WTC11 (cell line): ENCODE measurements around the gene METTL9. TPM values are rescaled to one million over a fixed set of nuclear protein-coding genes. Genes with fewer than 3 reads are reported as not detected.
"Not testable (repeated sequence)": the region's sequence is repeated elsewhere in the genome, so short reads cannot be mapped to it uniquely, and the experiment has no call there.

ENCODE experiments used
- ATAC-seq: fragments of 200-7000 bp; cut with Tn5 transposase; 2 replicates; pipeline ENCODE4 v1.10.0; 2021; ENCODE audit warnings: mild to moderate bottlenecking, moderate library complexity
- CTCF ChIA-PET: fragments of 300-600 bp; sonication (Branson Sonifier 250); formaldehyde crosslinking; loops from one replicate; lab custom pipeline; 2021; ENCODE audit warnings: antibody characterized with exemption; lab: Charles Lee
- POLR2A ChIA-PET: fragments of 350-600 bp; sonication (Branson Sonifier 250); formaldehyde crosslinking; loops from one replicate; lab custom pipeline; 2021; ENCODE audit warnings: antibody characterized with exemption; lab: Charles Lee
- DNase-seq: peaks from one replicate; pipeline ENCODE4 v3.0.0; 2021; ENCODE audit warnings: low spot score
- H3K27ac Mint-ChIP-seq: 2 replicates; pipeline ENCODE4 v1.8.0; 2021; ENCODE audit warnings: mixed read lengths
- H3K27me3 Mint-ChIP-seq: 2 replicates; pipeline ENCODE4 v1.8.0; 2021; ENCODE audit warnings: low read depth, mild to moderate bottlenecking, moderate library complexity, mixed read lengths
- H3K36me3 Mint-ChIP-seq: 2 replicates; pipeline ENCODE4 v1.8.0; 2021; ENCODE audit warnings: mixed read lengths
- H3K4me1 Mint-ChIP-seq: 2 replicates; pipeline ENCODE4 v1.8.0; 2022; ENCODE audit warnings: mixed read lengths
- H3K4me3 Mint-ChIP-seq: 2 replicates; pipeline ENCODE4 v1.8.0; 2021; ENCODE audit warnings: mild to moderate bottlenecking, moderate library complexity, mixed read lengths
- H3K9me3 Mint-ChIP-seq: 2 replicates; pipeline ENCODE4 v1.8.0; 2021; ENCODE audit warnings: mixed read lengths
- CBFB ChIP-seq: sonication (generic); formaldehyde crosslinking; IDR thresholded peaks from 2 replicates; pipeline ENCODE4 v1.8.1; 2022; ENCODE audit warnings: mild to moderate bottlenecking, low read depth, missing genetic modification reagents
- CREB1 ChIP-seq: sonication (generic); formaldehyde crosslinking; IDR thresholded peaks from 2 replicates; pipeline ENCODE4 v1.8.0; 2023; ENCODE audit warnings: mild to moderate bottlenecking, missing genetic modification reagents
- CTCF ChIP-seq: fragments of 200-600 bp; IDR thresholded peaks from 2 replicates; pipeline ENCODE4 v1.8.0; 2022; ENCODE audit warnings: antibody characterized with exemption
- ETV6 ChIP-seq: sonication (generic); formaldehyde crosslinking; IDR thresholded peaks from 2 replicates; pipeline ENCODE4 v1.8.1; 2022; ENCODE audit warnings: mild to moderate bottlenecking, missing genetic modification reagents
- FOXP1 ChIP-seq: sonication (generic); formaldehyde crosslinking; IDR thresholded peaks from 2 replicates; pipeline ENCODE4 v1.8.0; 2022; ENCODE audit warnings: missing genetic modification reagents, mild to moderate bottlenecking, moderate library complexity, borderline replicate concordance
- KAT7 ChIP-seq: sonication (generic); formaldehyde crosslinking; IDR thresholded peaks from 2 replicates; pipeline ENCODE4 v1.8.1; 2023; ENCODE audit warnings: missing genetic modification reagents, mild to moderate bottlenecking, borderline replicate concordance
- NR3C1 ChIP-seq: sonication (generic); formaldehyde crosslinking; conservative IDR thresholded peaks from 2 replicates; pipeline ENCODE4 v1.8.1; 2023; ENCODE audit warnings: low read depth, mild to moderate bottlenecking, missing genetic modification reagents
- SOX15 ChIP-seq: fragments of 250-450 bp; sonication (Bioruptor Pico); IDR thresholded peaks from 2 replicates; pipeline ENCODE4 v1.9.0; 2021; ENCODE audit warnings: mild to moderate bottlenecking
- TEAD1 ChIP-seq: sonication (generic); formaldehyde crosslinking; IDR thresholded peaks from 2 replicates; pipeline ENCODE4 v1.8.0; 2022; ENCODE audit warnings: mild to moderate bottlenecking, missing genetic modification reagents
- USF1 ChIP-seq: sonication (generic); formaldehyde crosslinking; IDR thresholded peaks from 2 replicates; pipeline ENCODE4 v1.8.0; 2022; ENCODE audit warnings: mild to moderate bottlenecking, missing genetic modification reagents
- ZNF219 ChIP-seq: sonication (generic); formaldehyde crosslinking; IDR thresholded peaks from 2 replicates; pipeline ENCODE4 v1.8.0; 2023; ENCODE audit warnings: missing genetic modification reagents, mild to moderate bottlenecking, borderline replicate concordance
- ZNF317 ChIP-seq: sonication (generic); formaldehyde crosslinking; IDR thresholded peaks from 2 replicates; pipeline ENCODE4 v1.8.1; 2023; ENCODE audit warnings: low read depth, mild to moderate bottlenecking, moderate library complexity, missing genetic modification reagents, borderline replicate concordance
- ZNF416 ChIP-seq: fragments of 250-450 bp; sonication (Bioruptor Pico); IDR thresholded peaks from 2 replicates; pipeline ENCODE4 v1.9.0; 2021; ENCODE audit warnings: mild to moderate bottlenecking, inconsistent platforms
- ZNF423 ChIP-seq: fragments of 250-450 bp; sonication (Bioruptor Pico); IDR thresholded peaks from 2 replicates; pipeline ENCODE4 v2.1.2; 2022; ENCODE audit warnings: mild to moderate bottlenecking, moderate library complexity
- total RNA-seq: library from RNA; stranded (reverse); gene quantifications from 3 replicates; pipeline ENCODE4 v1.2.3, GENCODE V29; 2021
- TF ChIP-seq, protein P1 (sequence below): sonication (generic); formaldehyde crosslinking; IDR thresholded peaks from 2 replicates; pipeline ENCODE4 v1.8.1; 2022; ENCODE audit warnings: mild to moderate bottlenecking, missing genetic modification reagents, moderate library complexity, borderline replicate concordance
- TF ChIP-seq, protein P2 (sequence below): sonication (generic); formaldehyde crosslinking; IDR thresholded peaks from 2 replicates; pipeline ENCODE4 v1.8.1; 2023; ENCODE audit warnings: mild to moderate bottlenecking, moderate library complexity, missing genetic modification reagents
- TF ChIP-seq, protein P3 (sequence below): sonication (generic); formaldehyde crosslinking; IDR thresholded peaks from 2 replicates; pipeline ENCODE4 v1.8.1; 2023; ENCODE audit warnings: mild to moderate bottlenecking, missing genetic modification reagents
- TF ChIP-seq, protein P4 (sequence below): sonication (generic); formaldehyde crosslinking; IDR thresholded peaks from 2 replicates; pipeline ENCODE4 v1.8.1; 2023; ENCODE audit warnings: mild to moderate bottlenecking, missing genetic modification reagents, borderline replicate concordance
- TF ChIP-seq, protein P5 (sequence below): sonication (generic); formaldehyde crosslinking; IDR thresholded peaks from 2 replicates; pipeline ENCODE4 v1.8.0; 2023; ENCODE audit warnings: missing genetic modification reagents

METTL9 gene
- total RNA-seq, 1 experiment from 2014 or later = 94.6 TPM

DNA sequence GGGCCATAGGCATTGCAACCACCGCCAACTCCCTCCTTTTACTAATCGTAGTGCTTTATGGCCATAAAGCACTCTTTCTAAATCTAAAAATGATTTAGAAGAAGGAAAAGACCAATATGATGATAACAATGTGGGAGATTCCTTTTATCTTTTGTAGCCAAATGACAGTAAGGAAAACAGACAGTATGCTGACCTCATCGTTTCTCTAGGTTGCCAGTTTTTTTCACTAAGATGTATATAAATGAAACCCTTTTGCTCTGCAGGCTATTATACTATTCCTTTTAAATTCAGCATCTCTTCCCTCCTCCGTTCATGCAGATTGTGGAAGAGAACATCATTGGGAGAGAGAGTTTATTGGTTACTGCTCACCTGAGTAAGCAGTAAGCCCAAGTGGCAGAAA lies 89.7 kb downstream of the METTL9 start (continued):
- TF ChIP-seq KAT7 (CRISPR knock-in tag) = no peak
- TF ChIP-seq, protein P1, sequence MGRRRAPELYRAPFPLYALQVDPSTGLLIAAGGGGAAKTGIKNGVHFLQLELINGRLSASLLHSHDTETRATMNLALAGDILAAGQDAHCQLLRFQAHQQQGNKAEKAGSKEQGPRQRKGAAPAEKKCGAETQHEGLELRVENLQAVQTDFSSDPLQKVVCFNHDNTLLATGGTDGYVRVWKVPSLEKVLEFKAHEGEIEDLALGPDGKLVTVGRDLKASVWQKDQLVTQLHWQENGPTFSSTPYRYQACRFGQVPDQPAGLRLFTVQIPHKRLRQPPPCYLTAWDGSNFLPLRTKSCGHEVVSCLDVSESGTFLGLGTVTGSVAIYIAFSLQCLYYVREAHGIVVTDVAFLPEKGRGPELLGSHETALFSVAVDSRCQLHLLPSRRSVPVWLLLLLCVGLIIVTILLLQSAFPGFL (CRISPR knock-in tag) = no peak
- TF ChIP-seq, protein P2, sequence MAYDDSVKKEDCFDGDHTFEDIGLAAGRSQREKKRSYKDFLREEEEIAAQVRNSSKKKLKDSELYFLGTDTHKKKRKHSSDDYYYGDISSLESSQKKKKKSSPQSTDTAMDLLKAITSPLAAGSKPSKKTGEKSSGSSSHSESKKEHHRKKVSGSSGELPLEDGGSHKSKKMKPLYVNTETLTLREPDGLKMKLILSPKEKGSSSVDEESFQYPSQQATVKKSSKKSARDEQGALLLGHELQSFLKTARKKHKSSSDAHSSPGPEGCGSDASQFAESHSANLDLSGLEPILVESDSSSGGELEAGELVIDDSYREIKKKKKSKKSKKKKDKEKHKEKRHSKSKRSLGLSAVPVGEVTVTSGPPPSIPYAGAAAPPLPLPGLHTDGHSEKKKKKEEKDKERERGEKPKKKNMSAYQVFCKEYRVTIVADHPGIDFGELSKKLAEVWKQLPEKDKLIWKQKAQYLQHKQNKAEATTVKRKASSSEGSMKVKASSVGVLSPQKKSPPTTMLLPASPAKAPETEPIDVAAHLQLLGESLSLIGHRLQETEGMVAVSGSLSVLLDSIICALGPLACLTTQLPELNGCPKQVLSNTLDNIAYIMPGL = no peak
- TF ChIP-seq CREB1 = no peak
- no peak for TF ChIP-seq USF1 (CRISPR knock-in tag)
- no peak for TF ChIP-seq FOXP1 (CRISPR knock-in tag)
- no peak for TF ChIP-seq ZNF317
- no peak for TF ChIP-seq SOX15 (CRISPR knock-in tag)
- no peak for TF ChIP-seq TEAD1 (CRISPR knock-in tag)
- no peak for TF ChIP-seq CTCF
- TF ChIP-seq NR3C1 (CRISPR knock-in tag) = no peak

GRCh38 chr16:21690967-21691366 lies 91.6 kb downstream of the METTL9 start:
- DNase-seq, CTCF ChIA-PET, POLR2A ChIA-PET, H3K27ac Mint-ChIP-seq, ATAC-seq, H3K36me3 Mint-ChIP-seq, H3K4me1 Mint-ChIP-seq, H3K4me3 Mint-ChIP-seq: not testable (repeated sequence)
- peaks cover 11% of the 10 kb centered on the region for H3K9me3 Mint-ChIP-seq
- peaks cover 12% of the 10 kb centered on the region; the same call in 1 of the 2 replicates for H3K27me3 Mint-ChIP-seq

DNA sequence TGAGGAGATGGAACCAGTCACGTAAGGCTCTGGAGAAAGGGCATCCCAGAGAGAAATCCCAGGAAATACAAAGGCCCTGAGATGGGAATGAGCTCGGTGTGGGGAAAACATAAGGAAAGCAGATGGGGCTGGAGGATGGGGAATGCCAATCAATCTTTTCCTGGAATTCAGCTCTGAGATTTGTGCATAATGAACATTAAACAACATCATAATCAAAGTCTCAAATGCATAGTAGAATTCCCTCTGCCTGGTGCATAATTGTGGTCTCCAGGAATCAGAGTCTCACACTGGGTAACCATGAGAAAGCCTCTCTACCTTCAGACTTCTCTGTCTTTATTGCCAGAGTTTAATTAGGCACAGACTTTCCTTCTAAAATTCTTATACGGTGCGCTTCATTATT lies 95.2 kb downstream of the METTL9 start:
- TF ChIP-seq, protein P3, sequence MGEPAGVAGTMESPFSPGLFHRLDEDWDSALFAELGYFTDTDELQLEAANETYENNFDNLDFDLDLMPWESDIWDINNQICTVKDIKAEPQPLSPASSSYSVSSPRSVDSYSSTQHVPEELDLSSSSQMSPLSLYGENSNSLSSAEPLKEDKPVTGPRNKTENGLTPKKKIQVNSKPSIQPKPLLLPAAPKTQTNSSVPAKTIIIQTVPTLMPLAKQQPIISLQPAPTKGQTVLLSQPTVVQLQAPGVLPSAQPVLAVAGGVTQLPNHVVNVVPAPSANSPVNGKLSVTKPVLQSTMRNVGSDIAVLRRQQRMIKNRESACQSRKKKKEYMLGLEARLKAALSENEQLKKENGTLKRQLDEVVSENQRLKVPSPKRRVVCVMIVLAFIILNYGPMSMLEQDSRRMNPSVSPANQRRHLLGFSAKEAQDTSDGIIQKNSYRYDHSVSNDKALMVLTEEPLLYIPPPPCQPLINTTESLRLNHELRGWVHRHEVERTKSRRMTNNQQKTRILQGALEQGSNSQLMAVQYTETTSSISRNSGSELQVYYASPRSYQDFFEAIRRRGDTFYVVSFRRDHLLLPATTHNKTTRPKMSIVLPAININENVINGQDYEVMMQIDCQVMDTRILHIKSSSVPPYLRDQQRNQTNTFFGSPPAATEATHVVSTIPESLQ (CRISPR knock-in tag) = no peak
- TF ChIP-seq ZNF219 = no peak
- no peak for ATAC-seq
- ChIA-PET POLR2A (no interaction called here), CTCF (interaction anchor here (1.2 to 2.1 kb wide), 3 partner anchors 10 to 37 kb away, joined by 6 to 14 read pairs (median 6); no protein-coding TSS in a partner anchor)
- H3K9me3 Mint-ChIP-seq = peaks cover 4% of the 10 kb centered on the region
- peaks cover 4% of the 10 kb centered on the region; the same call in 1 of the 2 replicates for H3K27me3 Mint-ChIP-seq
- H3K4me3 Mint-ChIP-seq = no peak overlapping the region
- H3K36me3 Mint-ChIP-seq = no peaks in the 10 kb centered on the region
- DNase-seq = no peak
- no peaks in the 10 kb centered on the region for H3K4me1 Mint-ChIP-seq
- H3K27ac Mint-ChIP-seq = no peak overlapping the region

- no peak overlapping the region for H3K4me3 Mint-ChIP-seq
- ChIA-PET CTCF (interaction anchor here (0.8 kb wide), 1 partner anchor 93 kb away, joined by 3 read pairs; no protein-coding TSS in a partner anchor), POLR2A (no interaction called here)
- no peak overlapping the region for H3K27ac Mint-ChIP-seq
- DNase-seq (no peak), ATAC-seq (no peak)
- no peaks in the 10 kb centered on the region for H3K27me3 Mint-ChIP-seq
- no peaks in the 10 kb centered on the region for H3K36me3 Mint-ChIP-seq
- 0 out of 2 replicates have a peak, but pooled peaks cover 6% of the 10 kb centered on the region for H3K4me1 Mint-ChIP-seq
- no peaks in the 10 kb centered on the region for H3K9me3 Mint-ChIP-seq
- TF ChIP-seq TEAD1 (CRISPR knock-in tag) = no peak
- TF ChIP-seq ZNF423 (CRISPR knock-in tag) = no peak
- no peak for TF ChIP-seq ZNF416 (CRISPR knock-in tag)
- no peak for TF ChIP-seq CBFB (CRISPR knock-in tag)
- TF ChIP-seq, protein P4, sequence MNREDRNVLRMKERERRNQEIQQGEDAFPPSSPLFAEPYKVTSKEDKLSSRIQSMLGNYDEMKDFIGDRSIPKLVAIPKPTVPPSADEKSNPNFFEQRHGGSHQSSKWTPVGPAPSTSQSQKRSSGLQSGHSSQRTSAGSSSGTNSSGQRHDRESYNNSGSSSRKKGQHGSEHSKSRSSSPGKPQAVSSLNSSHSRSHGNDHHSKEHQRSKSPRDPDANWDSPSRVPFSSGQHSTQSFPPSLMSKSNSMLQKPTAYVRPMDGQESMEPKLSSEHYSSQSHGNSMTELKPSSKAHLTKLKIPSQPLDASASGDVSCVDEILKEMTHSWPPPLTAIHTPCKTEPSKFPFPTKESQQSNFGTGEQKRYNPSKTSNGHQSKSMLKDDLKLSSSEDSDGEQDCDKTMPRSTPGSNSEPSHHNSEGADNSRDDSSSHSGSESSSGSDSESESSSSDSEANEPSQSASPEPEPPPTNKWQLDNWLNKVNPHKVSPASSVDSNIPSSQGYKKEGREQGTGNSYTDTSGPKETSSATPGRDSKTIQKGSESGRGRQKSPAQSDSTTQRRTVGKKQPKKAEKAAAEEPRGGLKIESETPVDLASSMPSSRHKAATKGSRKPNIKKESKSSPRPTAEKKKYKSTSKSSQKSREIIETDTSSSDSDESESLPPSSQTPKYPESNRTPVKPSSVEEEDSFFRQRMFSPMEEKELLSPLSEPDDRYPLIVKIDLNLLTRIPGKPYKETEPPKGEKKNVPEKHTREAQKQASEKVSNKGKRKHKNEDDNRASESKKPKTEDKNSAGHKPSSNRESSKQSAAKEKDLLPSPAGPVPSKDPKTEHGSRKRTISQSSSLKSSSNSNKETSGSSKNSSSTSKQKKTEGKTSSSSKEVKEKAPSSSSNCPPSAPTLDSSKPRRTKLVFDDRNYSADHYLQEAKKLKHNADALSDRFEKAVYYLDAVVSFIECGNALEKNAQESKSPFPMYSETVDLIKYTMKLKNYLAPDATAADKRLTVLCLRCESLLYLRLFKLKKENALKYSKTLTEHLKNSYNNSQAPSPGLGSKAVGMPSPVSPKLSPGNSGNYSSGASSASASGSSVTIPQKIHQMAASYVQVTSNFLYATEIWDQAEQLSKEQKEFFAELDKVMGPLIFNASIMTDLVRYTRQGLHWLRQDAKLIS (CRISPR knock-in tag) = no peak
- no peak for TF ChIP-seq NR3C1 (CRISPR knock-in tag)
- no peak for TF ChIP-seq ETV6 (CRISPR knock-in tag)
- TF ChIP-seq, protein P5, sequence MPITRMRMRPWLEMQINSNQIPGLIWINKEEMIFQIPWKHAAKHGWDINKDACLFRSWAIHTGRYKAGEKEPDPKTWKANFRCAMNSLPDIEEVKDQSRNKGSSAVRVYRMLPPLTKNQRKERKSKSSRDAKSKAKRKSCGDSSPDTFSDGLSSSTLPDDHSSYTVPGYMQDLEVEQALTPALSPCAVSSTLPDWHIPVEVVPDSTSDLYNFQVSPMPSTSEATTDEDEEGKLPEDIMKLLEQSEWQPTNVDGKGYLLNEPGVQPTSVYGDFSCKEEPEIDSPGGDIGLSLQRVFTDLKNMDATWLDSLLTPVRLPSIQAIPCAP (CRISPR knock-in tag) = no peak
Observed at GRCh38 chr16:21697032-21697431, 97.7 kb downstream of the METTL9 start.
